PC-3 (cell line): Measurements from ENCODE around the gene HRH3.

ENCODE experiments used
- EZH2 ChIP-seq: fragments of 300-600 bp; sonication (generic); IDR thresholded peaks from one replicate; pipeline ENCODE4 v1.6.1; 2017; ENCODE audit warnings: antibody characterized with exemption, mild to moderate bottlenecking, low read length; ENCODE audit not compliant: unreplicated experiment
- EZH2phosphoT487 ChIP-seq: fragments of 300-600 bp; sonication (generic); IDR thresholded peaks from 2 replicates; pipeline ENCODE4 v1.6.1; 2018; ENCODE audit warnings: mild to moderate bottlenecking, antibody characterized with exemption, low read length, borderline replicate concordance
- TF ChIP-seq, protein P1 (sequence below): fragments of 300-600 bp; sonication (generic); conservative IDR thresholded peaks from 2 replicates; pipeline ENCODE4 v1.5.1; 2017; ENCODE audit warnings: antibody characterized with exemption, low read depth, mild to moderate bottlenecking, low read length

DNA sequence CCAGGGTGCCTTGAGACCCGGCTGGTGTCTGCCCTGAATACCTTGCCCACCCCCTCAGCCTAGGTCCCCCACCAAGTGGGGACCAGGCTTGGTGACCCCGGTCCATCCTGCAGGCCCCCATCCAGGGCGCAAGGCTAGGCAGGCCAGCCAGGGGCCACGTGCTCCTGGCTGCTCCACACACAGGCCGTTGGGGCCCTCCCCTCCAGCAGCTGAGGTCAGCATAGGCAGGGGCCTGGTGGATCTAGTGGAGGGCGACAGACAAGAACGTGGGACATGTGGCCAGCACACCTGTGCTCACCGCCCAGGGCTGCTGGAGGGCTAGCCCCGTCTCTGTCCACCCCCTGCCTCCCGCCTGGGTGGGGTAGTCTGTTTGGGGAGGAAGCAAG is 7.5 kb upstream of the HRH3 start:
- TF ChIP-seq, protein P1, sequence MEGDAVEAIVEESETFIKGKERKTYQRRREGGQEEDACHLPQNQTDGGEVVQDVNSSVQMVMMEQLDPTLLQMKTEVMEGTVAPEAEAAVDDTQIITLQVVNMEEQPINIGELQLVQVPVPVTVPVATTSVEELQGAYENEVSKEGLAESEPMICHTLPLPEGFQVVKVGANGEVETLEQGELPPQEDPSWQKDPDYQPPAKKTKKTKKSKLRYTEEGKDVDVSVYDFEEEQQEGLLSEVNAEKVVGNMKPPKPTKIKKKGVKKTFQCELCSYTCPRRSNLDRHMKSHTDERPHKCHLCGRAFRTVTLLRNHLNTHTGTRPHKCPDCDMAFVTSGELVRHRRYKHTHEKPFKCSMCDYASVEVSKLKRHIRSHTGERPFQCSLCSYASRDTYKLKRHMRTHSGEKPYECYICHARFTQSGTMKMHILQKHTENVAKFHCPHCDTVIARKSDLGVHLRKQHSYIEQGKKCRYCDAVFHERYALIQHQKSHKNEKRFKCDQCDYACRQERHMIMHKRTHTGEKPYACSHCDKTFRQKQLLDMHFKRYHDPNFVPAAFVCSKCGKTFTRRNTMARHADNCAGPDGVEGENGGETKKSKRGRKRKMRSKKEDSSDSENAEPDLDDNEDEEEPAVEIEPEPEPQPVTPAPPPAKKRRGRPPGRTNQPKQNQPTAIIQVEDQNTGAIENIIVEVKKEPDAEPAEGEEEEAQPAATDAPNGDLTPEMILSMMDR = no peak
- no peak for TF ChIP-seq EZH2
- no peak for TF ChIP-seq EZH2phosphoT487
